DMS 273 treated with DMSO at 0.1 percent for 48 hours (cell line): ENCODE results near the gene CSMD2.

Experiments used
- DNase-seq: peaks from one replicate; lab custom pipeline; 2025; lab: John Stamatoyannopoulos, UW

Gene CSMD2

GRCh38 chr1:34155860-34156259 is 9.2 kb downstream of the CSMD2 start:
- no peak for DNase-seq

- no peak for DNase-seq
Measured at GRCh38 chr1:34153246-34153645, 11.8 kb downstream of the CSMD2 start.

GRCh38 chr1:34149501-34149900 is 15.5 kb downstream of the CSMD2 start:
- DNase-seq = no peak

GRCh38 chr1:34147301-34147700 is 17.7 kb downstream of the CSMD2 start:
- no peak for DNase-seq

GRCh38 chr1:34144766-34145165 is 20.3 kb downstream of the CSMD2 start:
- no peak for DNase-seq

GRCh38 chr1:34143975-34144374 is 21.1 kb downstream of the CSMD2 start:
- DNase-seq = no peak

GRCh38 chr1:34140011-34140676 is 24.9 kb downstream of the CSMD2 start:
- no peak for DNase-seq

- no peak for DNase-seq
Measured at GRCh38 chr1:34137411-34137810, 27.6 kb downstream of the CSMD2 start.

- DNase-seq = no peak
Measured at GRCh38 chr1:34132161-34132420, 32.9 kb downstream of the CSMD2 start.

- DNase-seq = no peak
Measured at GRCh38 chr1:34131396-34132160, 33.5 kb downstream of the CSMD2 start.

GRCh38 chr1:34130306-34130705 is 34.7 kb downstream of the CSMD2 start:
- DNase-seq = no peak

GRCh38 chr1:34129630-34130029 is 35.4 kb downstream of the CSMD2 start:
- DNase-seq = no peak

- no peak for DNase-seq
Measured at GRCh38 chr1:34128186-34128889, 36.7 kb downstream of the CSMD2 start.

- DNase-seq = no peak
Measured at GRCh38 chr1:34127006-34128000, 37.7 kb downstream of the CSMD2 start.

- no peak for DNase-seq
Measured at GRCh38 chr1:34126486-34126885, 38.5 kb downstream of the CSMD2 start.

- no peak for DNase-seq
Measured at GRCh38 chr1:34125721-34126380, 39.2 kb downstream of the CSMD2 start.

GRCh38 chr1:34122080-34122932 is 42.7 kb downstream of the CSMD2 start:
- no peak for DNase-seq

GRCh38 chr1:34115233-34115632 is 49.8 kb downstream of the CSMD2 start:
- DNase-seq = no peak

- no peak for DNase-seq
Measured at GRCh38 chr1:34113887-34114286, 51.1 kb downstream of the CSMD2 start.

GRCh38 chr1:34113362-34113761 is 51.7 kb downstream of the CSMD2 start:
- DNase-seq = no peak

GRCh38 chr1:34108711-34109110 is 56.3 kb downstream of the CSMD2 start:
- no peak for DNase-seq
